Hematopoietic multipotent progenitor cell treated with erythropoietin and hydrocortisone succinate and interleukin-3 and kit ligand, for 6 days (in vitro differentiated cells): Measurements from ENCODE around the gene CAP2.

Experiments used
- DNase-seq: peaks from one replicate; pipeline ENCODE4 v3.0.0-alpha.2; 2015

The CAP2 gene, protein sequence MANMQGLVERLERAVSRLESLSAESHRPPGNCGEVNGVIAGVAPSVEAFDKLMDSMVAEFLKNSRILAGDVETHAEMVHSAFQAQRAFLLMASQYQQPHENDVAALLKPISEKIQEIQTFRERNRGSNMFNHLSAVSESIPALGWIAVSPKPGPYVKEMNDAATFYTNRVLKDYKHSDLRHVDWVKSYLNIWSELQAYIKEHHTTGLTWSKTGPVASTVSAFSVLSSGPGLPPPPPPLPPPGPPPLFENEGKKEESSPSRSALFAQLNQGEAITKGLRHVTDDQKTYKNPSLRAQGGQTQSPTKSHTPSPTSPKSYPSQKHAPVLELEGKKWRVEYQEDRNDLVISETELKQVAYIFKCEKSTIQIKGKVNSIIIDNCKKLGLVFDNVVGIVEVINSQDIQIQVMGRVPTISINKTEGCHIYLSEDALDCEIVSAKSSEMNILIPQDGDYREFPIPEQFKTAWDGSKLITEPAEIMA

DNA sequence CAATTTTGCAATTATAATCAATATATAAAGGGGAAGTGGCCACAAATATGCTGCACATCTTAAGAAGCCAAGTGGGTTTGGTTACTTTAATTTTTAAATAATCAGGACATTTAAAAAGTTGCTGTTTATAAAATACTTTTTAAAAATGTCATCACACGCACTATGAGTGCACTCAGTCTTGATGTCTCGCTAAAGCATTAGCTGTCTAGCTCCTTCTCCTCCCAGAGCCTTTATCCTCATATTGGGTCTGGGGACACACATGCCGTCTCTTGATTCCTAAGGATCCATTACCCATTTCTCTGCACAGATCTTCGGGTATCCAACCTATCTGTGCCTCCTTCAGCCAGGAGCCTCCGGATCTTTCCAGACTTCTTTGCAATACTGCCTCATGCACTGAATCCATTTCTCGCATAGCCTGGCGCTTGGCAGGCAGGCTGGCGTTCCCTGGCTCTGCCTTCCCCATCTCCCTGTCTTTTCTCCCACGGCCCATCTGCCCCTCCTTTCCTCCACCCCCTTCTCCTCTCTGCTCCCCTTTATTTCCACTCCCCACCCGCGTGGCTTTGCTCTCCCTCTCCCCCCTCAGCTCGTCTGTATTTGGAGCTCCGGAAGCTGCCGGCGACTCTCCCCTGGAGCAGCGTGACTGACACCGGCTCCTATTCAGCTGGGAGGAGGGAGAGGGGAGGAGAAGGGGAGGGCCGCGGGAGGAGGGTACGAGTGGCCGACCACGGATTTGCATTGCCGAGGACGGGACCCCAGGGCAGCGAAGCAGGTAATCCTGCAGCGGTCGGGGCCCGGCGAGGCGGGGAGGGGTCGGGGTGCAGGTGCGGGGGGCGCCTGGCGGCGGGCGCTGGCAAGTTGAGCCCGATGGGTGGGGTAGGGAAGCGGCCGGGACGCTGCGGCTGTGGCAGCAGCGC is at the start of gene CAP2:
Gene CAP2 (plus strand): TSS at position 618 of the 914 bp plus-strand sequence. CDS start 27,961 bp downstream, outside the sequence.
- peak; percentile 6 for DNase-seq

DNA sequence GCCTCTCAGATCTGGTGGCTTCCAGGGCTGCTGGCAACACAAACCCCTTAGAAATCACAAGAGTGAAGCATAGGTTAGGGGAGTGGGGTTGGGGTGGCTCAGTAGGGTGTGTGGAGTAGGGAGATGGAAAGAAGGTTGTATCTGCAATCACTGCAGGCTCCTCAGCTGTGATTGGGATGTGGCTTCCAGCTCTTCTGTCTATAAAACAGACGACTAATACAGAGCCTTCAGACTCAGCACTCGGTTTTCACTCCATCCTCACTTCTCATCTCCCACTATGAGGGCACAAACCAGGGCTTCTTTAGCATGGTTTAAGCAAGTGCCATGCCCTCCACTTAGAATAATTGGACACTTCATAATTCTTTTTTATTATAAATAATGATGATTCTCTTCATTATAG is 46.4 kb upstream of the CAP2 start:
- no peak for DNase-seq

DNA sequence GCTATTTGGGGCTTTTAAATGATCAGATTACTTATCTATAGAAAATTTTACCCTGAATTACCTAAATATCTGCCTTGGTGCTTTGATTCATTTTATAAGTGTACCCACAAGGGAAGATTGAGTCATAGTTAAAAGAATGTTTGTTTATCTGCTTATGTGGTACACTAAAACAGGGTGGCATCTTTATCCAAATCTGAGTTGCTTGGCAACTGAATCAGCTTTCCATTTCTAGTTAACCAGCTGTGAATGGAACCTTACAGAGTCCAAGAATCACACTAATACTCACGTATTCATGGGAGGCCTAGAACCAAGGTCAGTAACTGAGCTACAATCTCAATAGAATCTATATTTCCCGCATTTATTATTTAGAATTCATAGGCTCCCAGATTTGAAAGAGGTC is 44.0 kb upstream of the CAP2 start:
- DNase-seq: no peak

DNA sequence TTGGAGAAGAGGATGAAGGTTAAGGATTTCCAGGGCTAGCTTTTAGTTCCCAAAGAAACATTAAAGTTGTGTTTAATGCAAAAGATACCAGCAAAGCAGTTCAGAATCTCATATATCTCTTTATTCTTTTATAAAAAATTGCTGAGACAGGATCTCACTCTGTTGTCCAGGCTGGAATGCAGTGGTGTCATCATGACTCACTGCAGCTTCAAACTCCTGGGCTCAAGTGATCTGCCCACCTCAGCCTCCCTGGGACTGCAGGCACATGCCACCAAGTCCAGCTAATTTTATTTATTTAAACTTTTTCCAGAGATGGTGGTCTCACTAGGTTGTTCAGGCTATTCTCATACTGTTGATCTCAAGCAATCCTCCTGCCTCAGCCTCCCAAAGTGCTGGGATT is 41.1 kb upstream of the CAP2 start:
- no peak for DNase-seq

DNA sequence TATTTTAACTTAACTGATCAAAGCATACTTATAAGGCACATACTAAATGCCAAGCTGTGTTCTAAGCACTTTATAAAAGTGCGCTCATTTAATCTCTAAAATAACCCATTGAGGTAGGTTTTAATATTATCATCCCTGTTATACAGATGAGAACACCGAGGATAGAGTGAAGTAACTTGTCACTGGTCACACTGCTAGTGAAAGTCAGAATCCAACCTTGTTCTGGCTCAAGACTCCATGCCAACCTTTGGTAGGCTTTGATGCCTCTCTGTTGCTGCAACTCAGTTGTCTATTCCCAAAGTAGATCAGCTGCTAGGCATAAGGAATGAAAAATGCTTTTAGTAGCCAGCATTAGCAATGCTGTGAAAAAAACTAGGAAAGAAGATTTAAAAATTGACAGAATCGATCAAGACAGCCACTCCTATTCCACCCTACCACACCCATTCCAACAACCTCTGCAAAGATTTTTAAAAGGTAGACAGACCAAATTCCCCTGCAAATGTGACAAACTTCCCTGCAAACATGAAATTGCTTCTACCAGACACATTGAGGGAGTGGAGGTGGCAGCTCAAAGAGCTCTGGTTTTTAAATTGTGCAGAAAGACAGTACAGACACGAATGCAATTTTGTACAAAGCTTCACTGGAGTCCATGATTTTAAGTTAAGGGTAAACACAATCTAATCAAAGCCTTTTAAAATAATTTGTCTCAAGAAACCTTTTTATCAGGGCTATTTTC is 39.8 kb upstream of the CAP2 start:
- DNase-seq: no peak

DNA sequence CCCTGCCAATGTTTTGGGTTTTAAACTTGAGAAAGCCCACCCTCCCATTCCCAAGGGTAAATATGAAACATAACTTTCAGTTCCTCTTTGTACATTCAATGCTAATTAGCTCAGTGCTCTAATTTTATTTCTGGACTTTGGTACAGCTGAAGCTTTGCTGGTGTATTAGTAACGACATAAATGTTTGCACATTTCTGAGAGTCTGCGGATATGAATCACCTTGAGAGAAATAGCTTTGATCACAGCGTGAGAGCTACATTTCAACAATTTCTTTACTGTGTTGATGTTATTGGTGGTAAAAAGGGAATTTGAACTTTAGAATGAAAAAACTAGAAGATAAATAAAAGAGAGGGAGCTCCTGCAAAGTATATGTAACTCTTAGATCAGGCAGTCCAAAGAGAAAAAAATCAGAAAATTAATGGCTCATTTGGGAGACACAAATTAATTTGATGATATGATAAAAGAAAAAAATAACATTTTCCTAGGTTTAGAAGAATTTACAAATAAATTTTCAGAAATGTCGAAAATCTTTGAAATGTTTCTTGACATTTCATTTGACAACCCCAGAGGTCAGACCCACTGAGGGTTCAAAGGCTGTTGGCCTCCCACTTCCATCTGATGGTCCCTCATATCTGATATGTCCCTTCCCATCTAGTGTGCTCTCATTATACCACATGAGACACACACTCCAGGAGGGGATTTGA is 38.5 kb upstream of the CAP2 start:
- no peak for DNase-seq

DNA sequence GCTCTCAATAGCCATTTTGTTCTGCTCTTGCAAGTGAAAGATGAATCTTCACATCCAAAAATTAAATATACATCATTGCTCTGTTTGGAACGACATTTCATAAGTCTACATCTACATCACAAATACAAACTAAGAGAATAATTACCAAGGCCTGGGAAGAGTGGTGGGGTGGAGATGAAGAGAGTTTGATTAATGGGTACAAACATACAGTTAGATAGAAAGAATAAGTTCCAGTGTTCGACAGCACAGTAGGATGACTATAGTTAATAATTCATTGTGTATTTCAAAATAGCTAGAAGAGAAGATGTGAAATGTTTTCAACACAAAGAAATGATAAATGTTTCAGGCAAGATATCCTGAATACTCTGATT is 38.0 kb upstream of the CAP2 start:
- DNase-seq: no peak

DNA sequence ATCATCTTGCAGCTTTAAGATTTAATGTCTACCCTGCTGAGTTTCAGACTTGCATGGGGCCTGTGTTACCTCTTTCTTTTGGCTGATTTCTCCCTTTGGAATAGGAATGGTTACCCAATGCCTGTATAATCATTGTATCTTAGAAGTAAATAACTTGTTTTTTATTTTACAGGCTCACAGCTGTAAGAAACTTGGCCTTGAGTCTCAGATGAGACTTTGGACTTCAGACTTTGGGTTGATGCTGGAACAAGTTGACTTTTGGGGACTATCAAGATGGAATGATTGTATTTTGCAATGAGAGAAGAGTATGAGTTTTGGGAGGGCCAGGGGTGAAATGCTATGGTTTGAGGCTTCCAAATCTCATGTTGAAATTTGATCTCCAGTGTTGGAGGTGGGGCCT is 34.9 kb upstream of the CAP2 start:
- DNase-seq: no peak

DNA sequence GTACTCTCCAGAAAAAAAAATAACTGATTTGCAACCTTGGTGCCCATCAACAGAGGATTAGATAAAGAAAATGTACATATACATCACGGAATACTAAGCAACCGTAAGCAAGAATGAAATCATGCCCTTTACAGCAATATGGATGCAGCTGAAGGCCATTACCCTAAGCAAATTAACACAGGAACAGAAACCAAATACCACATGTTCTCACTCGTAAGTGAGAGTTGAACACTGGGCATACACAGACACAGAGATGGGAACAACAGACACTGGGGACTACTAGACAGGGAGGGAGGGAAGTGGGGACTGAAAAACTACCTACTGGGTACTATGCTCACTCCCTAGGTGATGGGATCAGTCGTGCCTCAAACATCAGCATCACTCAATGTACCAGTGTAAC is 32.8 kb upstream of the CAP2 start:
- no peak for DNase-seq

DNA sequence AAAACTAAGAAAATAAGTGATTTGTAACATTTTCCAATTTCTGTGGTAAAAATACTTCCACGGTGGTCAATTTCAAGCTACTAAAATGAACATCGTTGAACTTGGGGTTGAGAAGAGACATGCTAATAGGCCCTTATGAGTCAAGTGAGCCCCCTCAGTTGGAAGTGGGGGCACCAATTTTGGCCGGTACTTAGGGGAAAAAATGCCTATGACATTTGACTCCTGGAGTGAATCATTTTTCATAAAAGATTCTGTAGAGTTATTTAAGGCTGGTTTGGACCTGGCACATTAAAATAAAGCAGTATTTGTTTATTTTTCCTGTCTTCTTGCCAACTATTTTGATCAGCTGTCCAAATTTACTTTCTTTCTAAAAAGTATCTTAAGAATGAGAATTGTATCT is 32.4 kb upstream of the CAP2 start:
- DNase-seq: no peak

DNA sequence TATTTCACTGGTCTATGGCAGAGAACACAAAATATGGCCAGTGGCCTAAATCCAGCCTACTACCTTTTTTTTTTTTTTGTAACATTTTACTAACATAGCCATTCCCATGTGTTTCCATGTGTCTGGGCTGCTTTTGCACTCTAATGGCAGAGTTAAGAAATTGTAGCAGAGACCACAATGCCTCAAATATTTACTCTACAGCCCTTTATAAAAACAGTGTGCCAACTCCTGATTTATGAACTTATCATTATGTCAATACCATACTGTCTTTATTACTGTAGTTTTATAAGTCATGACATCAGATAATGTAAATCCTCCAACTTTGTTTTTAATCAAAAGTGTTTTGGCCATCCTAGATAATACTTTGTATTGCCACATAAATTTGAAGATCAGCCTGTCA is 27.4 kb upstream of the CAP2 start:
- DNase-seq: no peak

DNA sequence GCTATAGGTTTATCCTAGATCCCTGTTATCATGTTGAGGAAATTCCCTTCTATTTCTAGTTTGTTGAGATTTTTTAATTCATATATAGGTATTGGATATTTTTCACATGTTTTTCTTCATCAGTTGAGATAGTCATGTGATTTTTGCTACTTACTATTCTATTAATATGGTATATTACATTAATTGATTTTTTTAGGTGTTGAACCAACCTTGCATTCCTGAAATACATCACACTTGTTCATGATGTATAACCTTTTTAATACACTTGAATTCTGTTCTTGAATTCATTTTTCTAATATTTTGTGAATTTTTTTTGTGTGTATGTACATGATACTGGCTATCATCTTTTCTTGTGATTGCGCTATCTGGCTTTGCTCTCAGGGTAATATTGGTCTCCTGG is 25.5 kb upstream of the CAP2 start:
- no peak for DNase-seq

DNA sequence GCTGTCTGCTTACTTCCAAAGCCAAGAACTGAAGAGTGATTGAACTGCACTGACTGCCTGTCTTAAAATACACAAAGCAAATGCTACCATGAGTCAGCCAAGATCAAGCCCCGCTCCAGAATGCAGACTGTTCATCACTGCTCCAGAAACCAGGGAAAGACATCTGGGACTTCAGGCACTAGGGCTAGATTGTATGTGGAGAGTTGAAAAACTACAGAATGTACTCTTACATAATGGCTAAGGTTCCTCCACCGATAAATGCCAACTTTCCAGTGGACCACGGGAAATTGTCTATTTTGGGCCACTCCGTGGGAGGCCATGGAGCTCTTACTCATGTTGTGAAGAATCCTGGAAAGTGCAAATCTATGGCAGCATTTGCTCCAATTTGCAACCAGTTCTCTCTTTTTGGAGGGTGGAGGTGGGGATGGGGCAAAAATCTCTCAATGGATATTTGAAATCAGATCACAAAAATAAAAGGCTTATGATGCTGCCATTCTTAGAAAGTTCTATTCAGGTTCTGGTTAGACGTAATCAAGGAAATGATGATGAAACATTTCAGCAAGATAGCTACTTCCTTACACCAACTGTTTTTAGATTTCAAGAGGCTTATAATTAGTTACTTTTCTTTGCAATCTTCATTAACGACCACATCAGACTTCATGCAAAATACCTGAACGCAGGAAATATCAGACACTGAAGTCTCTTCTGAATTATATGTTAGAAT is 11.8 kb upstream of the CAP2 start:
- DNase-seq: peak; percentile 10

DNA sequence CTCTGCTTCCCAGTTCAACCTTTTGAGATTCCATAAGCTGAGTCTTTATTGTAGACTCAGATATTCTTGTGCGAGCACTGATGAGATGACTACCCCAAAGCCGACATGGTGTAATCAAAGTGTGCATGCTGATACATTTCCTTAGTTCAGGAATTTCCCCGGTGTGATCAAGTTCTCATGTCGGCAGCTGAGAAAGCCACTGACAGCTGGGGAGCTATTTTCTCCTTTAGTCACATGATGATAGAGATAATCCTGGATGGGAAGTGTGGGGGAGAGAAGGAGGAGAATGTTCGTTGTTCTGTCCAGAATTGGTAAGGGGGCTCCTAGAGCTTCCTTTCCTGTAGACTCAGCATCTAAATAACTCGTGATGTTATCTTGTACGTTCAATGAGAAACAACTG is 7.7 kb upstream of the CAP2 start:
- DNase-seq: no peak

DNA sequence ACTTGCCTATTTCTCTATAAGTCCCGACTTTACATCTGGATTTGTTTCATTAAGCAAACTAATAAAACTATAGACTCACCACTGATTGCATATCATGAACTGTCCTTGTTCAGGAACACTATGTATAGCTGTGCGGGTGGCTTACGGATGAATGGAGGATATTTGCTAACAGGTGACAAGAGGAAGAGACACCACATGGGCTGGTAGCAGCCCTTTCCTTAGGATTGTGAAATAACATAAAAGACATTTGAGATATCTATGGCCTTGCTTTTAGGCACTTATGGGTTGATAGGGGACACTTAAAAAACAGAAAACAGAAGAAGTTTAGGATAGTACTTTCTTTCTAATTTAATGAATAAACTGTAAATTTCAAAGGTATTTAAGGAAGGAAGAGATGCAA is 5.0 kb upstream of the CAP2 start:
- no peak for DNase-seq

DNA sequence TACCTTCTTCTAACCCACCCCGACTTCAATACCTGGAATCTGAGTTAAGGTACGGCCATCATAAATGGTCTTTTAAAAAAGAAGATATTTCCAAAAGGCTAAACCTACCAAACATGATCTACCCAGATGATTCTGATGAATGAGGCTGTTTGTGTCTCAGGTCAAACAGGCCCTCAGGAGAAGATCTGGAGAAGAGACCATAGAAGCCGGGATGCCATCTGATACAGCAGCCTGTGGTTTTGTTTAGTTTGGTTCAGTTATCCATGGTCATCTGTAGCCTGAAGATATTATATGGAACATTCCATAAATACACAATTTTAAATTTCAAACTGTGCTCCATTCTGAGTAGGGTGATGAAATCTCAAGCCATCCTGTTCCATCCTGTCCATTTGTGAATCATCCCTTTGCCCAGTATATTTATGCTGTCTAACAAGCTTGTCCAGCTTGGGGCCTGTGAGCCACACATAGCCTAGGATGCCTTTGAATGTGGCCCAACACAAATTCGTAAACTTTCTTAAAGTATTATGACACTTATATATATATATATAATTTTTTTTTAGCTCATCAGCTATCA is 4.0 kb upstream of the CAP2 start:
- no peak for DNase-seq

DNA sequence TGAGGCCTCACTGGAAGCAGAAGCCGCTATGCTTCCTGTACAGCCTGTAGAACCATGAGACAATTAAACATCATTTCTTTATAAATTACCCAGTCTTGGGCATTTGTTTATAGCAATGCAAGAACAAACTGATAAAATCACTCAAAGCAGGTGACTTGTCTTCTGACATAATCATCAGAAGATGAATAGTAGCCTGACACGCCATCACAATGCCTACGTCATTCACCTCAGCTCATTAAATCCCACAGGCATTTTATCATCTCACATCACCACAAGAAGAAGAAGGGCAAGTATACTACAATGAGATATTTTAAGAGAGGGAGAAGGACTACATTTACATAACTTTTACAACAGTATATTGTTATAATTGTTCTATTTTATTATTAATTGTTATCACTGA is 3.1 kb upstream of the CAP2 start:
- DNase-seq: no peak

DNA sequence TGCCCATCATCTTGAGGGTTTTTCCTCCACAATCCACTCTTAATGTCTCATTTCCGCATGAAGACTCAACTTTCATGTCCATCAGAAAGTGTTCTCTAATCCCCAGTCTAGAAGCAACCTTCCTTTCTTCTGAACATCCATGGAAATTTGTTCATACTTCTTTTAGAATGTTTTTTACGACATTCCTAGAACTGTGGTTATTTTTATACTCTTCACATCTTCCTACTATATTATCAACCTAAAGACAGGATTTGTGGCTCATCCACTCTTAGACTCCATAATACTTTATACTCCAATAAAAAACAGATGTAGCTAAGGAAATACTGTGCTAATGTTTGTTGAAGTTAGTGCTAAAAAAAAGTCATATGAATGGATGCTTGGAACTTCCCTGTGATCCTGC is 1.4 kb upstream of the CAP2 start:
- no peak for DNase-seq

DNA sequence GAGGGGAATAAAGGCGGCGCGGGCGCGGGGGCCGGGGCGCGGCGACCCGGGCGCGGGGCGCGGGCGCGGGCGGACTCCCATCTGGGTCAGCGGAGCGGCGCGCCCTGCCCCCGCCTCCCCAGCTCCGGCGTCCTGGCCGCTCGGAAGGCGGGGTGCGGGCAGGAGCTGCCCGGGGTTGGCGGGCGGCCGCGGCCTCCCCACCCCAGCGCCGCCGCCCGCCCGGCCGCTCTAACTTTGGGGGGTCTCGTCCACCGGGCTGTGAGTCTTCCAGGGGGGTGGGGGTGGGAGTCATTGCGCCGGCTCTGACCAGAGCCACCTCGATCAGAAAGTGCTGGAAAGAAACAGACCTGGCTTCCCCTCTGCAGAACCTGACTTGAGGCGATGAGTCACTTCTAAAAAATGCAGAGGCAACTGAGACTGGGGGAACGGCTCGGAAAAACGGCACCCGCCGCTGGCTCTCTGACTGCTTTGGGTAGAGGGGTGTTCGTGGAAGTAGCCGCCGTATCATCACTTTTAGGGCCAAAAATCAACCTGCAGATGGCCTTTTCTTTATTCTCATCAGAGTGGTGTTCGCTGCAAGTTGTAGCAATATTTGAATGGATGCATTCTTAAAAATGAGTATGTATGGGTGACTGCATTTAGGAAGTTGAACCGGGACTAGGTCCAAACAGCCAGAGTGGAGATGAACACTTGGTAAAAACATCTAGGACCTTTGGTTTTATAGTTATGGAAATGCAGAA is 667 bp downstream of the CAP2 start:
- DNase-seq: peak; percentile 12

DNA sequence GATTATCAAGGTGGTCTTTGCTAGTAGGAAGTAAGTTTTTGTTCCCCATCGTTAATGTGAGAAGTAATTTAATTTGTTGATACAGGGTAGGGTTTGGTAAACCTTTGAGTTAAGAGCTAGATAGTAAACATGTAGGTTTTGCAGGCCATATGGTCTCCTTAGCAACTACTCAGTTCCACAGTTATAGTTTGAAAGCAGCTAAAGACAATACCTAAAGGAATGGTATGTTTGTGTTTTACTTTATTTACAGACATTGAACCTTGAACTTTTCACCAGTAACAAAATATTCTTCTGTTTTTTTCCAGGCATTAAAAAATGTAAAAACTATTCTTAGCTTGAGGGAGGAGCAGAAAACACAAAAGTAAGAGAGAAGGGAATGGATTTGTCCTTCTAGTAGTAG is 1.7 kb downstream of the CAP2 start:
- no peak for DNase-seq

DNA sequence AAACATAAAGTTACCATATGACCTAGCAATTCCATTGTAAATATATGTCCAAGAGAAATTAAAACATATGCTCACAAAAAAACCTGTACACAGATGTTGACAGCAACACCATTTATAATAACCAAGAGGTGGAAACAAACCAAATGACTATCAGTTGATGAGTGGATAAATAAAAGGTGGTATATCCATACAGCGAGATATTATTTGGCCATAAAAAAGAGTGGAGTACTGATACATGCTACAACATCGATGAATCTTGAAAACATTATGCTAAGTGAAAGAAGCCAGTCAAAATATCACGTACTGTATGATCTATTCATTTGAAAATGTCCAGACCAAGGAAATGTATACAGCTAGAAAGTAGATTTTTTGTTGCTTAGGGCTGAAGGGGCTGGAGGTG is 2.9 kb downstream of the CAP2 start:
- no peak for DNase-seq
